Gastroesophageal sphincter (tissue), 3 donors: Measurements from ENCODE around the gene LRRC53.

ENCODE experiments used
- POLR2A ChIP-seq, 2 donors: fragments of 450-650 bp; IDR thresholded peaks; one replicate each; pipeline ENCODE4 v1.6.1; 2017; ENCODE audit warnings: antibody characterized with exemption in 2 of 2, mild to moderate bottlenecking in 2 of 2, moderate library complexity in 1 of 2
- TF ChIP-seq, protein P1 (sequence below), 4 experiments: fragments of 200-600 bp in 2 of 4; fragments of 450-650 bp in 2 of 4; sonication (generic) in 1 of 4; IDR thresholded peaks; one replicate each; pipeline ENCODE4 v1.5.1; 2017 to 2019; ENCODE audit warnings: antibody characterized with exemption in 4 of 4, mild to moderate bottlenecking in 2 of 4, moderate library complexity in 2 of 4

- TF ChIP-seq POLR2A (IDR thresholded peaks at IDR 0.05): no peak
- TF ChIP-seq, protein P1, sequence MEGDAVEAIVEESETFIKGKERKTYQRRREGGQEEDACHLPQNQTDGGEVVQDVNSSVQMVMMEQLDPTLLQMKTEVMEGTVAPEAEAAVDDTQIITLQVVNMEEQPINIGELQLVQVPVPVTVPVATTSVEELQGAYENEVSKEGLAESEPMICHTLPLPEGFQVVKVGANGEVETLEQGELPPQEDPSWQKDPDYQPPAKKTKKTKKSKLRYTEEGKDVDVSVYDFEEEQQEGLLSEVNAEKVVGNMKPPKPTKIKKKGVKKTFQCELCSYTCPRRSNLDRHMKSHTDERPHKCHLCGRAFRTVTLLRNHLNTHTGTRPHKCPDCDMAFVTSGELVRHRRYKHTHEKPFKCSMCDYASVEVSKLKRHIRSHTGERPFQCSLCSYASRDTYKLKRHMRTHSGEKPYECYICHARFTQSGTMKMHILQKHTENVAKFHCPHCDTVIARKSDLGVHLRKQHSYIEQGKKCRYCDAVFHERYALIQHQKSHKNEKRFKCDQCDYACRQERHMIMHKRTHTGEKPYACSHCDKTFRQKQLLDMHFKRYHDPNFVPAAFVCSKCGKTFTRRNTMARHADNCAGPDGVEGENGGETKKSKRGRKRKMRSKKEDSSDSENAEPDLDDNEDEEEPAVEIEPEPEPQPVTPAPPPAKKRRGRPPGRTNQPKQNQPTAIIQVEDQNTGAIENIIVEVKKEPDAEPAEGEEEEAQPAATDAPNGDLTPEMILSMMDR (IDR thresholded peaks at IDR 0.05): no peak
Measured at GRCh38 chr1:74505928-74506710, 6.3 kb downstream of the LRRC53 start.
